Hepatocyte (in vitro differentiated cells): ENCODE data around the gene LASP1NB.

Experiments used
- EZH2 ChIP-seq: fragments of 200-600 bp; sonication (generic); IDR thresholded peaks from 2 replicates; pipeline ENCODE4 v1.6.1; 2016; ENCODE audit warnings: antibody characterized with exemption, mild to moderate bottlenecking, borderline replicate concordance
- TF ChIP-seq, protein P1 (sequence below): fragments of 200-600 bp; sonication (generic); IDR thresholded peaks from 2 replicates; pipeline ENCODE4 v1.5.1; 2016; ENCODE audit warnings: antibody characterized with exemption, mild to moderate bottlenecking; ENCODE audit not compliant: poor library complexity

DNA sequence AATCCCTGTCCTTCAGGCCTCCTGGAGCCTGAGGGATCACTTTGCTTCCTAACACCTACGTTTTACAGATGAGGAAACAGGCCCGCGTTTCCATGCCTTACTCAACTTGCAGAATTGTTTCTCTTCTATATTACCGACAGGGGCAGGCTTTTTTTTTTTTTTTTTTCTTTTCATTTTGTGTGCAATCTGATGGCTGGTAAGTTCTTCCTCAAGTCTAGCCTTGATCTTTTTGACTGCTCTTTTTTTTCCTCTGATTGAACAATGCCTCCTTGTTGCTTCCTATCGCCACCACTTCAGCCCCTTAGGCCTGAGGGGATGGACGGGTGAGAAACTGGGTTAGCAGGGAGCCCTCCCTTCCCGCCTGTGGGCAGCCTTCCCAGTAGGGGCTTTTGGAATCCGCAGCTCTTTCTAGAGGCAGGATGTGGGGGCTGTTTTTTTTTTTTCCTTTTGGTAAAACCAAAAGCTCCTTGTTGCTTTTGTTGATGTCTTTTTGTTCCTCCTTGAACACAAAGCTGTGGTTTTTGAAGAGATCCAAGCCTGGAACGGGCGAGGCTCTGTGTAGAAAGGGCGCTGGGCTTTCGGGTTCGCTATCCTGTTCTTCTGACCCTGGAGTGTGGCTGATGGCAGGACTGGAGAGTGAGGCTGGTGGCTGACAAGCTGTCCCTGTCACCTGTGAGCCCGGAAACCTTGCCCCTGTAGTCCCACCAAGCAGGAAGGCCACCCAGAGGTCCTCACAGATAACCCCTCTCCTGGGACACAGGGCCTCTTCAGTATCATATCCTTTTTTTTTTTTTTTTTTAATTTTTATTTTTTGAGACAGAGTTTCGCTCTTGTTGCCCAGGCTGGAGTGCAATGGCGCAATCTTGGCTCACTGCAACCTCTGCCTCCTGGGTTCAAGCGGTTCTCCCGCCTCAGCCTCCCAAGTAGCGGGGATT, 41.6 kb upstream of the LASP1NB start:
- TF ChIP-seq, protein P1, sequence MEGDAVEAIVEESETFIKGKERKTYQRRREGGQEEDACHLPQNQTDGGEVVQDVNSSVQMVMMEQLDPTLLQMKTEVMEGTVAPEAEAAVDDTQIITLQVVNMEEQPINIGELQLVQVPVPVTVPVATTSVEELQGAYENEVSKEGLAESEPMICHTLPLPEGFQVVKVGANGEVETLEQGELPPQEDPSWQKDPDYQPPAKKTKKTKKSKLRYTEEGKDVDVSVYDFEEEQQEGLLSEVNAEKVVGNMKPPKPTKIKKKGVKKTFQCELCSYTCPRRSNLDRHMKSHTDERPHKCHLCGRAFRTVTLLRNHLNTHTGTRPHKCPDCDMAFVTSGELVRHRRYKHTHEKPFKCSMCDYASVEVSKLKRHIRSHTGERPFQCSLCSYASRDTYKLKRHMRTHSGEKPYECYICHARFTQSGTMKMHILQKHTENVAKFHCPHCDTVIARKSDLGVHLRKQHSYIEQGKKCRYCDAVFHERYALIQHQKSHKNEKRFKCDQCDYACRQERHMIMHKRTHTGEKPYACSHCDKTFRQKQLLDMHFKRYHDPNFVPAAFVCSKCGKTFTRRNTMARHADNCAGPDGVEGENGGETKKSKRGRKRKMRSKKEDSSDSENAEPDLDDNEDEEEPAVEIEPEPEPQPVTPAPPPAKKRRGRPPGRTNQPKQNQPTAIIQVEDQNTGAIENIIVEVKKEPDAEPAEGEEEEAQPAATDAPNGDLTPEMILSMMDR, result no peak
- TF ChIP-seq EZH2, result no peak
